ENCODE measurements around the gene ABI3. TPM values are rescaled to one million over a fixed set of nuclear protein-coding genes. Genes with fewer than 3 reads are reported as not detected.

ABI3 gene
- total RNA-seq, 1 experiment from 2014 or later, result not detected

DNA sequence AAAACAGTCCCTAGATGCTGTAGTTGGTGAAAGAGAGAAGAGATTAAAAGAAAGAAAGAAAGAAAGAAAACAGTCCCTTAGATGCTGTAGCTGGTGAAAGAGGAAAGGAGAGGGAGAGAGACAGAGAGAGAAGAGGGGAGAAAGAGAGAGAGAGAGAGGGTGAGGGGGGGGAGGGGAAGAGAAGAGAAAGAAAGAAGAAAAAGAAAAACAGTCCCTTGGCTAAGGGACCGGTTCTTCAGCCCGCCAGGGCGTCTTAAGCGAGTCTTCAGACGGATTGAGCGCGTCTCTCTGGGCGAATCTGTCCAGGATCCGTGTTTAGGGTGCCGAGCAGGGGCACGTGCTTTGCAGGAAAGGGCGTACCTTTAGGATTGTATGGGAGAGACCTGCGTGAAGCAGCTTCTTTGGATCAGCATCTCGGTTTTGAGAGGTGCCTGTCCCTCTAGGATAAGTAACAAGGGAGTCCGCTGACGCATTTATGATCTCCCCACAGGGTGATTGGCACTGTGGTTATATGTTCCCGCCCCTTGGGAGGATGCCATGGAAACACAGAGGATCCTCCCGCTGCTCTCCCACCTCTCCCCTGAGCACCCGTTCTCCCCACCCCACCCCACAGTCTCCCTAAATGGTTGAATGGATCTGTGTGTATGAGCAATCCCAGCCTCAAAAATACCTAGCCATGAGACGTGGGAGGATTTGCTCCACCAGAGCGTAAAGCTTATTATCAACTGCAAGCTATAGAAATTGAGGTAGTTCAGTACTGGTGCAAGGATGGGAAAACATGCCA is 16.8 kb upstream of the ABI3 start:
- Histone ChIP-seq H3K79me2 (ENCODE audit: low read depth) (no peaks in the 10 kb centered on the region), H3F3A (ENCODE audit: insufficient read depth, low read depth) (peaks cover 21% of the 10 kb centered on the region), H3K4me3 (peak overlapping the region; percentile 74), H2AFZ (peak overlapping the region; percentile 81), H3K36me3 (ENCODE audit: low read depth) (no peaks in the 10 kb centered on the region), H3K9me2 (ENCODE audit: insufficient read depth) (no peaks in the 10 kb centered on the region), H3K4me2 (peak overlapping the region; percentile 87), H3K27ac (peak overlapping the region; percentile 87), H3K9me3 (ENCODE audit: insufficient read depth, low read depth) (no peaks in the 10 kb centered on the region), H3K4me1 (replicated peaks; ENCODE audit: insufficient read depth) (peaks cover 24% of the 10 kb centered on the region), H4K20me1 (ENCODE audit: insufficient read depth) (no peaks in the 10 kb centered on the region), H3K27me3 (ENCODE audit: insufficient read depth, low read depth) (no peaks in the 10 kb centered on the region)
- ChIA-PET POLR2A (ENCODE audit: unreplicated experiment) (interaction anchor here (0.5 to 0.7 kb wide), 2 partner anchors 9 to 504 kb away, joined by 3 to 25 read pairs; no protein-coding TSS in a partner anchor), CTCF (interaction anchor here (0.6 to 1.0 kb wide), 2 partner anchors 37 to 812 kb away, joined by 7 to 9 read pairs; partner anchors contain the start of gene PHOSPHO1)
- no TSS peak for BruUV-seq (replicated peaks)
- intact Hi-C loops (cut with micrococcal nuclease; ENCODE audit: unreplicated experiment), result loop anchor here (1.0 to 10.0 kb wide), 4 partner anchors 16 to 299 kb away; partner anchors contain the start of gene ATP5MC1
- TF ChIP-seq, protein P1, sequence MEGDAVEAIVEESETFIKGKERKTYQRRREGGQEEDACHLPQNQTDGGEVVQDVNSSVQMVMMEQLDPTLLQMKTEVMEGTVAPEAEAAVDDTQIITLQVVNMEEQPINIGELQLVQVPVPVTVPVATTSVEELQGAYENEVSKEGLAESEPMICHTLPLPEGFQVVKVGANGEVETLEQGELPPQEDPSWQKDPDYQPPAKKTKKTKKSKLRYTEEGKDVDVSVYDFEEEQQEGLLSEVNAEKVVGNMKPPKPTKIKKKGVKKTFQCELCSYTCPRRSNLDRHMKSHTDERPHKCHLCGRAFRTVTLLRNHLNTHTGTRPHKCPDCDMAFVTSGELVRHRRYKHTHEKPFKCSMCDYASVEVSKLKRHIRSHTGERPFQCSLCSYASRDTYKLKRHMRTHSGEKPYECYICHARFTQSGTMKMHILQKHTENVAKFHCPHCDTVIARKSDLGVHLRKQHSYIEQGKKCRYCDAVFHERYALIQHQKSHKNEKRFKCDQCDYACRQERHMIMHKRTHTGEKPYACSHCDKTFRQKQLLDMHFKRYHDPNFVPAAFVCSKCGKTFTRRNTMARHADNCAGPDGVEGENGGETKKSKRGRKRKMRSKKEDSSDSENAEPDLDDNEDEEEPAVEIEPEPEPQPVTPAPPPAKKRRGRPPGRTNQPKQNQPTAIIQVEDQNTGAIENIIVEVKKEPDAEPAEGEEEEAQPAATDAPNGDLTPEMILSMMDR (conservative IDR thresholded peaks at IDR 0.05), result no peak
- no peak for TF ChIP-seq EZH2 (IDR thresholded peaks at IDR 0.05; ENCODE audit: low read depth)
- DNase-seq, result peak; percentile 47 to 49

DNA sequence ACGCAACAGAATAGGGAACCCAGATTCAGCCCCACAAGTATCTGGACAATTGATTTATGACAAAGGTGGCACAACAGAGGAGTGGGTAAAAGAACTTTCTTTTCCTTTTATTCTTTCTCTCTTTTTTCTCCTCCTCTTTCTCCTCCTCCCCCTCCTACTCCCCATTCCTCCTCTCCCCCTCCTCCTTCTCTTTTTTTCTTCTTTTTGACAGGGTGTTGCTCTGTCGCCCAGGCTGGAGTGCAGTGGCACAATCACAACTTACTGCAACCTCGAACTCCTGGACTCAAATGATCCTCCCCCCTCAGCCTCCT is 16.3 kb upstream of the ABI3 start:
- Histone ChIP-seq H3K4me1 (replicated peaks; ENCODE audit: insufficient read depth) (peaks cover 24% of the 10 kb centered on the region), H3K9me2 (ENCODE audit: insufficient read depth) (no peaks in the 10 kb centered on the region), H3K79me2 (ENCODE audit: low read depth) (no peaks in the 10 kb centered on the region), H3K27me3 (ENCODE audit: insufficient read depth, low read depth) (no peaks in the 10 kb centered on the region), H3K27ac (no peak overlapping the region), H3K4me2 (no peak overlapping the region), H3K4me3 (no peak overlapping the region), H3K36me3 (ENCODE audit: low read depth) (no peaks in the 10 kb centered on the region), H3K9me3 (ENCODE audit: insufficient read depth, low read depth) (no peaks in the 10 kb centered on the region), H4K20me1 (ENCODE audit: insufficient read depth) (no peaks in the 10 kb centered on the region), H3F3A (ENCODE audit: insufficient read depth, low read depth) (peaks cover 21% of the 10 kb centered on the region), H2AFZ (no peak overlapping the region)
- intact Hi-C loops (cut with micrococcal nuclease; ENCODE audit: unreplicated experiment), result loop anchor here (5.0 to 10.0 kb wide), 3 partner anchors 33 to 299 kb away; partner anchors contain the start of gene ATP5MC1
- ChIA-PET POLR2A (ENCODE audit: unreplicated experiment) (interaction anchor here (0.7 kb wide), 1 partner anchor 8 kb away, joined by 25 read pairs; no protein-coding TSS in a partner anchor), CTCF (interaction anchor here (0.6 to 1.0 kb wide), 2 partner anchors 37 to 811 kb away, joined by 7 to 9 read pairs; partner anchors contain the start of gene PHOSPHO1)
- BruUV-seq (replicated peaks), result no TSS peak
- DNase-seq, result no peak
- no peak for TF ChIP-seq EZH2 (IDR thresholded peaks at IDR 0.05; ENCODE audit: low read depth)
- TF ChIP-seq, protein P1 (conservative IDR thresholded peaks at IDR 0.05), result no peak

DNA sequence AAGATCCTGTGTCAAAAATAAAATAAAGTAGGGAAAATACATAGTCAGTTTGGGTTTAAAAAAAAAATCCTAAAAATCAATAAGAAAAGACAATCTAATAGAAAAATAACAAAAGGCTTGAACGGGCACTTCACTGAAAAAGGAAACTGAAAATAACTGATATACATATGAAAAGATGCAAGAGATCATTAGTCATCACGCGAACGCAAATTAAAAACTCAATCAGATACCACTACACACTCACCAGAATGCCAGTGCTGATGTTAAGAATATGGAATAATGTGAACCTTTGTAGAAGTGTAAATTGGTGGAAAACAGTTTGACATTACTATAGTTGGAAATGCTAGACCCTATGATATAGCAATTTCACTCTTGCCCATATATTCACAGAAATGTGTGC is 14.8 kb upstream of the ABI3 start:
- no peak overlapping the region for H3K4me3 ChIP-seq
- H2AFZ ChIP-seq, result no peak overlapping the region
- H3K27ac ChIP-seq, result no peak overlapping the region
- H3K4me1 ChIP-seq (replicated peaks; ENCODE audit: insufficient read depth), result peaks cover 19% of the 10 kb centered on the region
- intact Hi-C loops (cut with micrococcal nuclease; ENCODE audit: unreplicated experiment), result loop anchor here (10.0 kb wide), 2 partner anchors 161 to 301 kb away; partner anchors contain the start of gene ATP5MC1
- no peaks in the 10 kb centered on the region for H3K9me2 ChIP-seq (ENCODE audit: insufficient read depth)
- no TSS peak for BruUV-seq (replicated peaks)
- H3K9me3 ChIP-seq (ENCODE audit: insufficient read depth, low read depth), result no peaks in the 10 kb centered on the region
- peaks cover 21% of the 10 kb centered on the region for H3F3A ChIP-seq (ENCODE audit: insufficient read depth, low read depth)
- H3K27me3 ChIP-seq (ENCODE audit: insufficient read depth, low read depth), result no peaks in the 10 kb centered on the region
- ChIA-PET POLR2A (ENCODE audit: unreplicated experiment) (no interaction called here), CTCF (no interaction called here)
- H4K20me1 ChIP-seq (ENCODE audit: insufficient read depth), result no peaks in the 10 kb centered on the region
- no peaks in the 10 kb centered on the region for H3K79me2 ChIP-seq (ENCODE audit: low read depth)
- H3K4me2 ChIP-seq, result no peak overlapping the region
- H3K36me3 ChIP-seq (ENCODE audit: low read depth), result no peaks in the 10 kb centered on the region
- TF ChIP-seq, protein P1 (conservative IDR thresholded peaks at IDR 0.05), result no peak
- no peak for TF ChIP-seq EZH2 (IDR thresholded peaks at IDR 0.05; ENCODE audit: low read depth)
- no peak for DNase-seq

All from PC-9 (cell line).